ENCODE results near the gene CEMIP. TPM values are rescaled to one million over a fixed set of nuclear protein-coding genes. Genes with fewer than 3 reads are reported as not detected.

Gene CEMIP
- total RNA-seq, 3 donors from 2014 or later: under 0.01 to 0.66 (median 0.59) TPM

- intact Hi-C loops (cut with DNase I; ENCODE audit: low total_unique reads): no loop called here
- H3K27ac ChIP-seq: no peak overlapping the region
- no peaks in the 10 kb centered on the region for H3K27me3 ChIP-seq
- H3K4me3 ChIP-seq: no peak overlapping the region
- no peak for TF ChIP-seq POLR2A (IDR thresholded peaks at IDR 0.05)
- TF ChIP-seq, protein P1, sequence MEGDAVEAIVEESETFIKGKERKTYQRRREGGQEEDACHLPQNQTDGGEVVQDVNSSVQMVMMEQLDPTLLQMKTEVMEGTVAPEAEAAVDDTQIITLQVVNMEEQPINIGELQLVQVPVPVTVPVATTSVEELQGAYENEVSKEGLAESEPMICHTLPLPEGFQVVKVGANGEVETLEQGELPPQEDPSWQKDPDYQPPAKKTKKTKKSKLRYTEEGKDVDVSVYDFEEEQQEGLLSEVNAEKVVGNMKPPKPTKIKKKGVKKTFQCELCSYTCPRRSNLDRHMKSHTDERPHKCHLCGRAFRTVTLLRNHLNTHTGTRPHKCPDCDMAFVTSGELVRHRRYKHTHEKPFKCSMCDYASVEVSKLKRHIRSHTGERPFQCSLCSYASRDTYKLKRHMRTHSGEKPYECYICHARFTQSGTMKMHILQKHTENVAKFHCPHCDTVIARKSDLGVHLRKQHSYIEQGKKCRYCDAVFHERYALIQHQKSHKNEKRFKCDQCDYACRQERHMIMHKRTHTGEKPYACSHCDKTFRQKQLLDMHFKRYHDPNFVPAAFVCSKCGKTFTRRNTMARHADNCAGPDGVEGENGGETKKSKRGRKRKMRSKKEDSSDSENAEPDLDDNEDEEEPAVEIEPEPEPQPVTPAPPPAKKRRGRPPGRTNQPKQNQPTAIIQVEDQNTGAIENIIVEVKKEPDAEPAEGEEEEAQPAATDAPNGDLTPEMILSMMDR (IDR thresholded peaks at IDR 0.05): no peak
- no peak for TF ChIP-seq POLR2AphosphoS5 (IDR thresholded peaks at IDR 0.05)
- no peaks in the 10 kb centered on the region for H3K9me3 ChIP-seq
- H3K36me3 ChIP-seq: no peaks in the 10 kb centered on the region
- H3K4me1 ChIP-seq: no peaks in the 10 kb centered on the region
- no peak for DNase-seq (ENCODE audit: low spot score in 2 of 2)
Observed at GRCh38 chr15:80972276-80972675, 193.1 kb downstream of the CEMIP start.

DNA sequence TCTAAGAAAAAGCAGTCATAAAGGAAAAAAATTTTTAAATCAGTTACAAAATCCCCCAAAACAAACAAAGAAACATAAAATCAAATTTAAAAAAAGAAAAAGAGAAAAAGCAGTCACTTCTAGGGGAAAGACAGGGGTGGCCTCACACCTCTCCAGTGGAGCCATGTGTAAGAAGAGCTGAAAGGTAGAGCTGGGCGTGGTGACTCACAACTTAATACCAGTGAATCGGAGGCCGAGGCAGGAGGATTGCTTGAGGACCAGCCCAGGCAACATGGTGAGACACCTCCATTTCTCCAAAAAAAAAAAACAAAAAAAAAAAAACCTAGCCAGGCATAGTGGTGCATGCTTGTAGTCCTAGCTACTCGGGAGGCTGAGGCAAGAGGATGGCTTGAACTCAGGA is 195.7 kb downstream of the CEMIP start:
- Histone ChIP-seq H3K36me3 (no peaks in the 10 kb centered on the region), H3K27me3 (no peaks in the 10 kb centered on the region), H3K4me1 (no peaks in the 10 kb centered on the region), H3K9me3 (no peaks in the 10 kb centered on the region), H3K27ac (no peak overlapping the region), H3K4me3 (no peak overlapping the region)
- TF ChIP-seq, protein P1 (IDR thresholded peaks at IDR 0.05): no peak
- TF ChIP-seq POLR2AphosphoS5 (IDR thresholded peaks at IDR 0.05) (no peak), POLR2A (IDR thresholded peaks at IDR 0.05) (no peak)
- intact Hi-C loops (cut with DNase I; ENCODE audit: low total_unique reads): no loop called here
- DNase-seq (ENCODE audit: low spot score in 2 of 2): no peak

- H3K4me1 ChIP-seq: no peaks in the 10 kb centered on the region
- TF ChIP-seq POLR2AphosphoS5 (IDR thresholded peaks at IDR 0.05): no peak
- no peaks in the 10 kb centered on the region for H3K27me3 ChIP-seq
- no peak for DNase-seq (ENCODE audit: low spot score in 2 of 2)
- H3K9me3 ChIP-seq: no peaks in the 10 kb centered on the region
- no peaks in the 10 kb centered on the region for H3K36me3 ChIP-seq
- intact Hi-C loops (cut with DNase I; ENCODE audit: low total_unique reads): no loop called here
- H3K27ac ChIP-seq: no peak overlapping the region
- H3K4me3 ChIP-seq: no peak overlapping the region
Observed at GRCh38 chr15:80976851-80977250, 197.7 kb downstream of the CEMIP start.

DNA sequence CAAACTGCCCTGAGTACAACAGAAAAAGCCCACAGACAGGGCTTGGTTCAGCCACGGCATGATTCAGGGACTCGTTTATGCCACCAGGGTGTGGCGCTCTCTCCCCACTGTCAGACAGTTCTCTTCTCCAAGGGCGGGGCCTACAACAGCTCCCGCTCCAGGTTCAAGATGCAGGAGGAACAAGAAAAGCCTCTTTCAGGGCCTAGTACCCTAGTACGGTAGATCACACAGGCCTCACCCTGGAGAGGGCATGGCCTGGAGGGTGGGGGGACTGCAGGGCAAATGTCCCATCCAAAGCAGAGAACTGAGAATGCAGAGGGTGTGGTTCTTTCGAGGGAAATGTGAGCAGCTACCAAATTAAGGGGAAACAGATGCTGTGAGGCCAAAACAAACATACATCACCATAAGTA is 198.5 kb downstream of the CEMIP start:
- Histone ChIP-seq H3K27me3 (no peaks in the 10 kb centered on the region), H3K4me1 (no peaks in the 10 kb centered on the region), H3K9me3 (no peaks in the 10 kb centered on the region), H3K4me3 (no peak overlapping the region), H3K36me3 (no peaks in the 10 kb centered on the region), H3K27ac (no peak overlapping the region)
- intact Hi-C loops (cut with DNase I; ENCODE audit: low total_unique reads): no loop called here
- no peak for DNase-seq (ENCODE audit: low spot score in 2 of 2)
- TF ChIP-seq, protein P1 (IDR thresholded peaks at IDR 0.05): peak in 2 of 3 donors; percentile 16 to 29
- no peak for TF ChIP-seq POLR2A (IDR thresholded peaks at IDR 0.05)
- no peak for TF ChIP-seq POLR2AphosphoS5 (IDR thresholded peaks at IDR 0.05)

DNA sequence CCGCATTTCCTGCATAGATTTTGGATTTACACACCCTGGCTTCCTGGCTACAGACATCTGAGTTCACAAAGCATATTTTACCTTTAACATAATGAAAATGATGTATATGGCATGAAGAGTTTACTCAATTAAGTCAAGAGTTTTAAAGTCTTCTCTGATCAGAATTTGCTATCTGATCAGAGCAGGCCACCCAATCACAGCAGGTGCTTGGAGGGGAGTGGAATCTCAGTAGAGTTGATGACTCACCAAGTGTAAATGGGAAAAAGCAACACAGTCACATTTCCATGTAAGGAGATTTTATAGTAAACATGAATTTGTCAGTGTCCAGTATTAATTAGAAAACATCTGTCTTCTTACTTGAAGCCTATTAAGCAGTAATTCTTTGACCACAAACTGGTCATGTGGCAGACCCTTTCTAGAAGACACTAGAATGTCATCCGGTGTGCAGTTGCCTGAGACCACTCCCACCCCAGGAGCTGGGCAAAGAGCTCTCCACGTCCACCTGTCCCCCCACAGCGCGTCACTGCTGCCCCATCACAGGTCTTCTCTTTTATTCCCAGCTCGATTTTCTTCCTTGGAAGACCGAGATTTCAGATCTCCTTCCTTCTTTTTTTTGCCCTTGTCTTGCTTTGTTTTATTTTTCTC is 199.6 kb downstream of the CEMIP start:
- Histone ChIP-seq H3K4me3 (no peak overlapping the region), H3K36me3 (no peaks in the 10 kb centered on the region), H3K9me3 (no peaks in the 10 kb centered on the region), H3K27ac (no peak overlapping the region), H3K4me1 (no peaks in the 10 kb centered on the region), H3K27me3 (no peaks in the 10 kb centered on the region)
- intact Hi-C loops (cut with DNase I; ENCODE audit: low total_unique reads): no loop called here
- no peak for DNase-seq (ENCODE audit: low spot score in 2 of 2)
- TF ChIP-seq POLR2A (IDR thresholded peaks at IDR 0.05) (no peak), POLR2AphosphoS5 (IDR thresholded peaks at IDR 0.05) (no peak)
- TF ChIP-seq, protein P1 (IDR thresholded peaks at IDR 0.05): no peak

All from breast epithelium (tissue), 4 donors.